ENCODE data around the gene CHCHD10.

GRCh38 chr22:23777776-23778576 is 10.2 kb upstream of the CHCHD10 start:
- TF ChIP-seq POLR2AphosphoS5 (IDR thresholded peaks at IDR 0.05; ENCODE audit: borderline replicate concordance, low read depth, low read length) = no peak
- TF ChIP-seq EZH2 (IDR thresholded peaks at IDR 0.05) = no peak
